ENCODE data around the gene FUT1. TPM values are rescaled to one million over a fixed set of nuclear protein-coding genes. Genes with fewer than 3 reads are reported as not detected.
A peak's percentile ranks its signal among the peaks of the same experiment; 100 is the strongest.

FUT1 gene
- total and polyA plus RNA-seq, 9 of the 15 experiments (the other 6 are each of a cell fraction or from before 2014, with no cell fraction given), result 2.3 to 18.5 (median 8.8) TPM

- no peak for TF ChIP-seq ZBTB40 (IDR thresholded peaks at IDR 0.05)
- no peak for TF ChIP-seq ZBTB40 (CRISPR knock-in tag; IDR thresholded peaks at IDR 0.05)
- TF ChIP-seq HNRNPUL1 (IDR thresholded peaks at IDR 0.05; ENCODE audit: low read length), result no peak
- no peak for TF ChIP-seq XRCC4 (IDR thresholded peaks at IDR 0.05; ENCODE audit: extremely low read depth, insufficient read depth, insufficient read length)
- TF ChIP-seq MNT (conservative IDR thresholded peaks at IDR 0.05), result peak; percentile 32 to 60; a peak in 3 of 4 replicates
- no peak for TF ChIP-seq BDP1 (IDR thresholded peaks at IDR 0.05; ENCODE audit: insufficient read depth, insufficient read length)
- no peak for TF ChIP-seq MLX (CRISPR knock-in tag; conservative IDR thresholded peaks at IDR 0.05)
- TF ChIP-seq NKRF (IDR thresholded peaks at IDR 0.05; ENCODE audit: borderline replicate concordance), result no peak
- no peak for TF ChIP-seq HSF4 (CRISPR knock-in tag; IDR thresholded peaks at IDR 0.05; ENCODE audit: borderline replicate concordance)
- no peak for TF ChIP-seq ELF2 (CRISPR knock-in tag; IDR thresholded peaks at IDR 0.05)
Measured at GRCh38 chr19:48746738-48747575, 5.5 kb downstream of the FUT1 start, which contains the start of gene IZUMO1 (continued).

Measured in K562 (cell line).